IMR-90 (cell line): ENCODE data around the gene GPI. TPM values are rescaled to one million over a fixed set of nuclear protein-coding genes. Genes with fewer than 3 reads are reported as not detected.

ENCODE experiments used
- ATAC-seq: fragments of 200-7000 bp; cut with Tn5 transposase; 2 replicates; pipeline ENCODE4 v1.9.1; 2020; ENCODE audit warnings: low read depth, mild to moderate bottlenecking, moderate library complexity
- BruUV-seq: library from RNA; stranded (reverse); fragments of 400-500 nt; replicated peaks from 2 replicates; lab custom pipeline; 2021; lab: Mats Ljungman, UMichigan
- CTCF ChIA-PET: fragments of 300-600 bp; formaldehyde crosslinking; extraction: SDS; loops from one replicate; lab custom pipeline; 2021; ENCODE audit warnings: antibody characterized with exemption; lab: Yijun Ruan, JAX
- POLR2A ChIA-PET: fragments of 300-600 bp; sonication (Branson Sonifier 250); formaldehyde crosslinking; loops from one replicate; lab custom pipeline; 2022; ENCODE audit warnings: antibody characterized with exemption; ENCODE audit not compliant: unreplicated experiment; lab: Charles Lee
- DNase-seq: peaks from one replicate; pipeline ENCODE4 v3.0.0; 2013
- H2AFZ ChIP-seq: replicated peaks from 2 replicates; pipeline ENCODE3; 2013; ENCODE audit warnings: low read length, mild to moderate bottlenecking; ENCODE audit not compliant: poor library complexity
- H2AK5ac ChIP-seq: 2 replicates; pipeline ENCODE4 v1.6.1; 2013; ENCODE audit warnings: low read depth, low read length, inconsistent platforms
- H2AK9ac ChIP-seq: replicated peaks from 2 replicates; pipeline ENCODE3; 2013; ENCODE audit warnings: mild to moderate bottlenecking, low read depth, low read length, moderate library complexity; ENCODE audit not compliant: poor library complexity
- H2BK120ac ChIP-seq: 2 replicates; pipeline ENCODE4 v1.6.1; 2013; ENCODE audit warnings: low read depth, low read length, inconsistent platforms
- H2BK15ac ChIP-seq: 3 replicates; pipeline ENCODE4 v1.6.1; 2013; ENCODE audit warnings: low read depth, low read length, inconsistent platforms
- H2BK20ac ChIP-seq: 2 replicates; pipeline ENCODE4 v1.6.1; 2013; ENCODE audit warnings: low read depth, mild to moderate bottlenecking, inconsistent platforms, low read length, moderate library complexity
- H2BK5ac ChIP-seq: 2 replicates; pipeline ENCODE4 v1.6.1; 2013; ENCODE audit warnings: mild to moderate bottlenecking, low read depth, low read length, inconsistent platforms; ENCODE audit not compliant: poor library complexity, severe bottlenecking
- H3K14ac ChIP-seq: replicated peaks from 2 replicates; pipeline ENCODE4 v1.6.1; 2013; ENCODE audit warnings: low read depth, low read length, inconsistent platforms
- H3K18ac ChIP-seq: 2 replicates; pipeline ENCODE4 v1.6.1; 2013; ENCODE audit warnings: low read depth, low read length, control low read depth
- H3K23ac ChIP-seq: 2 replicates; pipeline ENCODE4 v1.6.1; 2013; ENCODE audit warnings: low read depth, low read length, inconsistent platforms
- H3K27ac ChIP-seq: 2 replicates; pipeline ENCODE4 v1.5.1; 2013; ENCODE audit warnings: mild to moderate bottlenecking, control low read depth, low read length; ENCODE audit not compliant: insufficient read depth
- H3K27me3 ChIP-seq: 2 replicates; pipeline ENCODE4 v1.6.1; 2013; ENCODE audit warnings: low read length; ENCODE audit not compliant: control insufficient read depth, insufficient read depth
- H3K36me3 ChIP-seq: 2 replicates; pipeline ENCODE4 v1.6.1; 2013; ENCODE audit warnings: low read length, mixed read lengths; ENCODE audit not compliant: control insufficient read depth, insufficient read depth
- H3K4ac ChIP-seq: 2 replicates; pipeline ENCODE4 v1.6.1; 2013; ENCODE audit warnings: low read depth, low read length, inconsistent platforms
- H3K4me1 ChIP-seq: 2 replicates; pipeline ENCODE4 v1.6.1; 2013; ENCODE audit warnings: low read length, mixed read lengths; ENCODE audit not compliant: control insufficient read depth, insufficient read depth
- H3K4me2 ChIP-seq: 2 replicates; pipeline ENCODE4 v1.6.1; 2013; ENCODE audit warnings: low read depth, mild to moderate bottlenecking, control low read depth, low read length, moderate library complexity
- H3K4me3 ChIP-seq: 2 replicates; pipeline ENCODE4 v1.5.1; 2013; ENCODE audit warnings: low read depth, mild to moderate bottlenecking, control low read depth, low read length, moderate library complexity; ENCODE audit not compliant: insufficient read depth
- H3K56ac ChIP-seq: 2 replicates; pipeline ENCODE4 v1.6.1; 2013; ENCODE audit warnings: low read length, inconsistent platforms; ENCODE audit not compliant: insufficient read depth; ENCODE audit errors: extremely low read depth
- H3K79me1 ChIP-seq, 2 experiments: 2 replicates each; pipeline ENCODE4 v1.6.1; 2013; ENCODE audit warnings: low read length in 2 of 2, inconsistent platforms in 1 of 2, low read depth in 1 of 2
- H3K9ac ChIP-seq: 2 replicates; pipeline ENCODE4 v1.6.1; 2013; ENCODE audit warnings: low read depth, low read length, control low read depth
- H3K9me1 ChIP-seq: 2 replicates; pipeline ENCODE4 v1.6.1; 2013; ENCODE audit warnings: low read length, inconsistent platforms; ENCODE audit not compliant: insufficient read depth
- H3K9me3 ChIP-seq: 2 replicates; pipeline ENCODE4 v1.6.1; 2013; ENCODE audit warnings: low read length; ENCODE audit not compliant: control insufficient read depth, insufficient read depth
- H4K20me1 ChIP-seq: 2 replicates; pipeline ENCODE4 v1.6.1; 2013; ENCODE audit warnings: low read length, inconsistent platforms; ENCODE audit not compliant: insufficient read depth
- H4K5ac ChIP-seq: 2 replicates; pipeline ENCODE4 v1.6.1; 2013; ENCODE audit warnings: mild to moderate bottlenecking, low read depth, low read length, control low read depth
- H4K8ac ChIP-seq, 2 experiments: 2 replicates each; pipeline ENCODE4 v1.6.1; 2013; ENCODE audit warnings: low read depth in 2 of 2, low read length in 2 of 2, control low read depth in 1 of 2, inconsistent platforms in 1 of 2
- H4K91ac ChIP-seq: 2 replicates; pipeline ENCODE4 v1.6.1; 2013; ENCODE audit warnings: low read depth, low read length, inconsistent platforms; ENCODE audit not compliant: insufficient read depth
- CHD1 ChIP-seq: IDR thresholded peaks from 2 replicates; pipeline ENCODE4 v1.6.1; 2012; ENCODE audit warnings: low read depth, low read length, improper control_type of control experiment
- POLR2A ChIP-seq: IDR thresholded peaks from 2 replicates; pipeline ENCODE4 v1.6.1; 2012; ENCODE audit warnings: mild to moderate bottlenecking, low read depth, low read length
- RAD21 ChIP-seq: IDR thresholded peaks from 2 replicates; pipeline ENCODE4 v1.6.1; 2012; ENCODE audit warnings: low read length, improper control_type of control experiment
- WGBS, 2 experiments: methylation state at CpG; one replicate each; pipeline versions ENCODE4 v1.1.5 to v1.1.7; 2013; ENCODE audit warnings: missing lambda C conversion rate in 2 of 2; ENCODE audit not compliant: insufficient read length in 1 of 2; ENCODE audit errors: extremely low coverage in 2 of 2; 5-methylcytosine and 5-hydroxymethylcytosine counted together
- dilution Hi-C: fragments of 300-500 bp; cut with HindIII; formaldehyde crosslinking; loops from one replicate; pipeline ENCODE4 v1.14.3; 2018; ENCODE audit warnings: low sequenced_read_pairs; ENCODE audit not compliant: unreplicated experiment
- in situ Hi-C: fragments of 300-500 bp; cut with MboI; formaldehyde crosslinking; loops from 3 replicates; pipeline ENCODE4 v1.14.3; 2019; ENCODE audit warnings: low sequenced_read_pairs, inconsistent platforms, mixed read lengths
- intact Hi-C: fragments of 100-400 bp; cut with micrococcal nuclease; formaldehyde crosslinking; loops from 2 replicates; pipeline ENCODE4 v1.10.0; 2022
- polyA plus RNA-seq, 3 experiments: library from polyadenylated mRNA; depleted of rRNA; stranded (reverse); fragments of >200 nt; gene quantifications; 2 replicates each; pipeline ENCODE4 v1.2.3, GENCODE V29; 2012; ENCODE audit warnings: low replicate concordance in 1 of 3
- total RNA-seq: library from RNA; depleted of rRNA; stranded (reverse); fragments of >200 nt; gene quantifications from 2 replicates; pipeline ENCODE4 v1.2.3, GENCODE V29; 2012

GPI gene
- total and polyA plus RNA-seq, 2 of the 4 experiments (the other 2 are of a cell fraction), result 147 to 239 TPM

- dilution Hi-C loops, result no loop called here
- no peak overlapping the region for H3K4me3 ChIP-seq
- no peak overlapping the region for H3K23ac ChIP-seq
- no peak overlapping the region for H2BK5ac ChIP-seq
- CTCF ChIA-PET, result no interaction called here
- no peak for DNase-seq
- no peaks in the 10 kb centered on the region for H4K20me1 ChIP-seq
- peaks cover 2% of the 10 kb centered on the region; the same call in 1 of the 2 replicates for H3K4me1 ChIP-seq
- in situ Hi-C loops, result no loop called here
- intact Hi-C loops, result loop anchor here (5.0 kb wide), 1 partner anchor 35 kb away; the partner anchor contains the start of gene GPI
- H2AFZ ChIP-seq, result no peak overlapping the region
- POLR2A ChIA-PET, result no interaction called here
- H3K4ac ChIP-seq, result no peak overlapping the region
- no peak overlapping the region for H2AK5ac ChIP-seq
- no peak overlapping the region for H4K8ac ChIP-seq
- H3K9ac ChIP-seq, result no peak overlapping the region
- H3K4me2 ChIP-seq, result no peak overlapping the region
- H3K9me3 ChIP-seq, result no peaks in the 10 kb centered on the region
- WGBS, 2 experiments, result 80% methylated on average over 1 of the region's 8 CpGs; no CpG with 5 or more reads in 1 of the 2 experiments
- no peak overlapping the region for H3K18ac ChIP-seq
- H3K79me1 ChIP-seq, result peaks cover 3 to 12% of the 10 kb centered on the region in 2 experiments; a peak in 2 of 4 replicates
- no peak for ATAC-seq
- H3K27me3 ChIP-seq, result no peaks in the 10 kb centered on the region
- no peak overlapping the region for H2BK20ac ChIP-seq
- H4K5ac ChIP-seq, result no peak overlapping the region
- no peaks in the 10 kb centered on the region; the same call in 1 of the 2 replicates for H3K9me1 ChIP-seq
- peaks cover 33% of the 10 kb centered on the region for H3K36me3 ChIP-seq
- H3K14ac ChIP-seq, result no peak overlapping the region
- no peak overlapping the region for H2BK120ac ChIP-seq
- no peak overlapping the region for H4K91ac ChIP-seq
- no peak overlapping the region for H2BK15ac ChIP-seq
- H3K27ac ChIP-seq, result no peak overlapping the region
- no TSS peak for BruUV-seq
- TF ChIP-seq RAD21 (no peak), CHD1 (no peak), POLR2A (no peak)
- H3K56ac ChIP-seq, result no peak overlapping the region
- no peak overlapping the region for H2AK9ac ChIP-seq
These were observed 37.1 kb downstream of the GPI start for GRCh38 chr19:34402074-34402600.
